ENCODE measurements around the gene CPLX4. TPM values are rescaled to one million over a fixed set of nuclear protein-coding genes. Genes with fewer than 3 reads are reported as not detected.

The CPLX4 gene
- total RNA-seq, 4 donors from 2014 or later = not detected

GRCh38 chr18:59303006-59303405 is 15.4 kb downstream of the CPLX4 start:
- Histone ChIP-seq H3K36me3 (no peaks in the 10 kb centered on the region), H3K27me3 (no peaks in the 10 kb centered on the region), H3K4me1 (no peaks in the 10 kb centered on the region), H3K27ac (no peak overlapping the region), H3K9me3 (no peaks in the 10 kb centered on the region), H3K4me3 (no peak overlapping the region)
- intact Hi-C loops (cut with DNase I; ENCODE audit: low total_unique reads) = no loop called here
- TF ChIP-seq CTCF (IDR thresholded peaks at IDR 0.05) (no peak), POLR2A (IDR thresholded peaks at IDR 0.05) (no peak)
- DNase-seq = no peak

DNA sequence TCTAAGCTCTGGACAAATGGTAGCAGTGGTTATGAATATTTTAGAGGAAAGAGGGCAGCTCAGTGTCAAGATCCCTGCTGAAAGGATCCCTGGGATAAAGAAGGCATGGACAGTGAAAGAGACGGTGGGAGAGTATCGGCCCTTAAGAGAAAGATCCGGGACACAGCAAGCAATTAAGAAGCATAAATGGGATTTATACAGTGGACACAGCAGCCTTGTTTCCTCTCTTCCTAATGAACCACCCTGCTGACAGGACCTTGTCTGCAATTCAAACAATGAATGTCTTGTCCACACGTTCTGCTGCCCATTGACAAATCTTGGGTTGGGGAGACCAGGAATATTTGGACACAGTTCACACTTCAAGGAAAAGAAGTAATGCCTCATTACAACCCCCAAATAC is 16.5 kb downstream of the CPLX4 start:
- H3K4me3 ChIP-seq = no peak overlapping the region
- no peaks in the 10 kb centered on the region for H3K9me3 ChIP-seq
- TF ChIP-seq CTCF (IDR thresholded peaks at IDR 0.05) = no peak
- no peak for TF ChIP-seq POLR2A (IDR thresholded peaks at IDR 0.05)
- no peak for DNase-seq
- H3K27ac ChIP-seq = no peak overlapping the region
- H3K36me3 ChIP-seq = no peaks in the 10 kb centered on the region
- intact Hi-C loops (cut with DNase I; ENCODE audit: low total_unique reads) = no loop called here
- no peaks in the 10 kb centered on the region for H3K4me1 ChIP-seq
- H3K27me3 ChIP-seq = no peaks in the 10 kb centered on the region

- Histone ChIP-seq H3K36me3 (no peaks in the 10 kb centered on the region), H3K4me1 (no peaks in the 10 kb centered on the region), H3K4me3 (no peak overlapping the region), H3K9me3 (no peaks in the 10 kb centered on the region), H3K27me3 (no peaks in the 10 kb centered on the region), H3K27ac (no peak overlapping the region)
- intact Hi-C loops (cut with DNase I; ENCODE audit: low total_unique reads) = no loop called here
- TF ChIP-seq POLR2A (IDR thresholded peaks at IDR 0.05) = no peak
- no peak for TF ChIP-seq CTCF (IDR thresholded peaks at IDR 0.05)
- DNase-seq = no peak
Observed at GRCh38 chr18:59300676-59301285, 17.7 kb downstream of the CPLX4 start.

DNA sequence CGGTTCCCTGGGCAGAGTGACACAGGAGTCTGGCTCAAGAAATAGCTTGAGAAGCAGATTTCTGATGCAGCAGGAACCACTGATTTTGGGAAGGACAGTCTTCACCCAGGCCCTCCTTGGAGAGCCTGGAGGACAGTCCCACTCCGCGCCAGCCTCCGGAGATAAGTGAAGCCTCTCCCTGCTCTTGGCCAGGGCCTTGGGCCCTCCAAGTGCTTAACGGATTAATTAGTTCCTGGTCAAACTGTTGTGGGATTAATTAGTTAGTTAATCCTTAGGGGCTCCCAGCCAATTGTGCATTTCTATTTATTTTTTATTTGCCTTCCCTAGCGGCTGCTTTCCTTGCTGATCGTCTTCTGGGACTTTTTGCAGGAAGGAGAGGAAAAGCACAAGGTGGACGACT is 19.6 kb downstream of the CPLX4 start:
- no peaks in the 10 kb centered on the region for H3K36me3 ChIP-seq
- intact Hi-C loops (cut with DNase I; ENCODE audit: low total_unique reads) = no loop called here

GRCh38 chr18:59293317-59293716 is 25.1 kb downstream of the CPLX4 start:
- DNase-seq = no peak
- Histone ChIP-seq H3K27me3 (no peaks in the 10 kb centered on the region), H3K9me3 (no peaks in the 10 kb centered on the region), H3K4me1 (no peaks in the 10 kb centered on the region), H3K4me3 (no peak overlapping the region), H3K36me3 (no peaks in the 10 kb centered on the region), H3K27ac (no peak overlapping the region)
- intact Hi-C loops (cut with DNase I; ENCODE audit: low total_unique reads) = no loop called here
- TF ChIP-seq POLR2A (IDR thresholded peaks at IDR 0.05) (no peak), CTCF (IDR thresholded peaks at IDR 0.05) (no peak)

More for the DNA sequence above, 19.6 kb downstream of the CPLX4 start:
- Histone ChIP-seq H3K4me3 (no peak overlapping the region), H3K27me3 (no peaks in the 10 kb centered on the region), H3K9me3 (no peaks in the 10 kb centered on the region), H3K27ac (no peak overlapping the region), H3K4me1 (no peaks in the 10 kb centered on the region)
- TF ChIP-seq POLR2A (IDR thresholded peaks at IDR 0.05) = no peak
- no peak for TF ChIP-seq CTCF (IDR thresholded peaks at IDR 0.05)
- DNase-seq = no peak
